GM19395 (cell line): ENCODE measurements around the gene MAP3K2.

ENCODE experiments used
- ATAC-seq: cut with Tn5 transposase; IDR thresholded peaks from one replicate; pipeline ENCODE4 v1.9.1; 2021; ENCODE audit warnings: mild to moderate bottlenecking, moderate library complexity; ENCODE audit not compliant: unreplicated experiment

The MAP3K2 gene

GRCh38 chr2:127305990-127306585, 81.7 kb downstream of the MAP3K2 start:
- ATAC-seq: peak; percentile 49

GRCh38 chr2:127302168-127302567, 85.6 kb downstream of the MAP3K2 start:
- ATAC-seq: no peak

GRCh38 chr2:127293748-127294562, 93.8 kb downstream of the MAP3K2 start, which contains the start of gene ERCC3:
Gene ERCC3, minus strand, starts transcription at chr2:127294144. Its CDS starts 63 bp downstream, at chr2:127294081.
- ATAC-seq: peak; percentile 99

- ATAC-seq: peak; percentile 17
Measured at GRCh38 chr2:127293386-127293747, 94.4 kb downstream of the MAP3K2 start.

GRCh38 chr2:127288274-127288673, 99.5 kb downstream of the MAP3K2 start:
- no peak for ATAC-seq

- no peak for ATAC-seq
Measured at GRCh38 chr2:127283275-127283674, 104.5 kb downstream of the MAP3K2 start.

- no peak for ATAC-seq
Measured at GRCh38 chr2:127280693-127281092, 107.1 kb downstream of the MAP3K2 start.

- ATAC-seq: no peak
Measured at GRCh38 chr2:127279781-127280180, 108.0 kb downstream of the MAP3K2 start.

GRCh38 chr2:127278959-127279358, 108.8 kb downstream of the MAP3K2 start:
- no peak for ATAC-seq

GRCh38 chr2:127277028-127277427, 110.7 kb downstream of the MAP3K2 start:
- peak; percentile 78 for ATAC-seq

- no peak for ATAC-seq
Measured at GRCh38 chr2:127275789-127276188, 112.0 kb downstream of the MAP3K2 start.

- ATAC-seq: no peak
Measured at GRCh38 chr2:127275356-127275755, 112.4 kb downstream of the MAP3K2 start.

GRCh38 chr2:127270663-127271062, 117.1 kb downstream of the MAP3K2 start:
- ATAC-seq: no peak

GRCh38 chr2:127261804-127262406, 125.9 kb downstream of the MAP3K2 start:
- no peak for ATAC-seq

GRCh38 chr2:127259355-127259754, 128.4 kb downstream of the MAP3K2 start:
- no peak for ATAC-seq

GRCh38 chr2:127256866-127257265, 130.9 kb downstream of the MAP3K2 start:
- no peak for ATAC-seq

- no peak for ATAC-seq
Measured at GRCh38 chr2:127256381-127256780, 131.4 kb downstream of the MAP3K2 start.

- ATAC-seq: no peak
Measured at GRCh38 chr2:127255721-127256120, 132.1 kb downstream of the MAP3K2 start.

GRCh38 chr2:127255146-127255545, 132.6 kb downstream of the MAP3K2 start:
- no peak for ATAC-seq

GRCh38 chr2:127254386-127254981, 133.3 kb downstream of the MAP3K2 start:
- no peak for ATAC-seq
